Osteoblast (primary cell): ENCODE results near the gene DPH1. TPM values are rescaled to one million over a fixed set of nuclear protein-coding genes. Genes with fewer than 3 reads are reported as not detected.

Source experiments
- DNase-seq: peaks from one replicate; pipeline ENCODE4 v3.0.0; 2011; ENCODE audit warnings: low spot score, mixed read lengths; ENCODE audit not compliant: insufficient read length; ENCODE audit errors: missing footprints
- H2AFZ ChIP-seq: 2 replicates; pipeline ENCODE4 v1.6.0; 2011; ENCODE audit warnings: mild to moderate bottlenecking, low read length
- H3K27ac ChIP-seq: 2 replicates; pipeline ENCODE4 v1.5.1; 2011; ENCODE audit warnings: mild to moderate bottlenecking, low read depth, low read length, moderate library complexity
- H3K27me3 ChIP-seq: 2 replicates; pipeline ENCODE4 v1.6.0; 2012; ENCODE audit warnings: mild to moderate bottlenecking, control low read depth, inconsistent platforms, low read length, moderate library complexity; ENCODE audit not compliant: insufficient read depth
- H3K36me3 ChIP-seq: 2 replicates; pipeline ENCODE4 v1.5.1; 2011; ENCODE audit warnings: mild to moderate bottlenecking, low read length, control low read depth, moderate library complexity; ENCODE audit not compliant: insufficient read depth
- H3K4me1 ChIP-seq: 2 replicates; pipeline ENCODE4 v1.5.1; 2011; ENCODE audit warnings: mild to moderate bottlenecking, low read length, control low read depth, moderate library complexity; ENCODE audit not compliant: insufficient read depth
- H3K4me2 ChIP-seq: 2 replicates; pipeline ENCODE4 v1.6.0; 2011; ENCODE audit warnings: mild to moderate bottlenecking, low read length; ENCODE audit not compliant: insufficient read depth
- H3K4me3 ChIP-seq: fragments of 200-600 bp; sonication (generic); 3 replicates; pipeline ENCODE4 v1.5.1; 2012; ENCODE audit warnings: mild to moderate bottlenecking, low read length, inconsistent platforms; ENCODE audit not compliant: insufficient read depth
- H3K79me2 ChIP-seq: 2 replicates; pipeline ENCODE4 v1.6.0; 2012; ENCODE audit warnings: mild to moderate bottlenecking, low read length, control low read depth, inconsistent platforms; ENCODE audit not compliant: insufficient read depth
- H3K9me3 ChIP-seq: 2 replicates; pipeline ENCODE4 v1.5.1; 2011; ENCODE audit warnings: low read depth, low read length, control low read depth
- H4K20me1 ChIP-seq: 2 replicates; pipeline ENCODE4 v1.6.0; 2012; ENCODE audit warnings: mild to moderate bottlenecking, low read length, control low read depth; ENCODE audit not compliant: insufficient read depth
- total RNA-seq: library from RNA; depleted of rRNA; stranded (reverse); fragments of >200 nt; gene quantifications from 2 replicates; pipeline ENCODE4 v1.2.3, GENCODE V29; 2012
- TF ChIP-seq, protein P1 (sequence below): IDR thresholded peaks from 2 replicates; pipeline ENCODE4 v1.5.1; 2011; ENCODE audit warnings: mild to moderate bottlenecking, low read depth, low read length, moderate library complexity; ENCODE audit errors: extremely low read depth

Gene DPH1
- total RNA-seq, 1 donor, result 63.7 TPM

DNA sequence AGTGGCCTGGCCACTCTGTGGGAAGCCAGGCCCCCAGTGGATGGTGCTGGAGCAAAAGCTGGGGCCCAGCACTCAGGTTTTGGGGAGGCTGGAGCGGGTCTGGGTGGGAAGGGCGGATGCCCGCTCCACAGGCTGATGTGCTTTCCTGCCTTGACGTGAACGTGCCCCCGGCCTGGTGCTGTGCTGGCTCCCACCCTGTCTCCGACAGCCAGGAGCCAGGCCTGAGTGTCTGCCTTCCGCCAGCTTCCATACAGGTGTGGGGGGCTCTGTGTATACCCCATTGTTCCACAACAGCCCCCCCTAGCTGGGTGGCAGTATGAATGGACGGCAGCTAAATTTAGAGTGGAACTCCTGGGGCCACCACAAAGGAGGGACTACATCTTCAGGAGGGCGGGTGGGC, 45.0 kb downstream of the DPH1 start:
- no peaks in the 10 kb centered on the region for H3K9me3 ChIP-seq
- no peak for DNase-seq
- H4K20me1 ChIP-seq, result no peaks in the 10 kb centered on the region
- no peak overlapping the region for H2AFZ ChIP-seq
- H3K4me1 ChIP-seq, result peaks cover 19% of the 10 kb centered on the region
- no peaks in the 10 kb centered on the region for H3K79me2 ChIP-seq
- no peaks in the 10 kb centered on the region for H3K27me3 ChIP-seq
- H3K27ac ChIP-seq, result no peak overlapping the region
- no peak overlapping the region for H3K4me3 ChIP-seq
- TF ChIP-seq, protein P1, sequence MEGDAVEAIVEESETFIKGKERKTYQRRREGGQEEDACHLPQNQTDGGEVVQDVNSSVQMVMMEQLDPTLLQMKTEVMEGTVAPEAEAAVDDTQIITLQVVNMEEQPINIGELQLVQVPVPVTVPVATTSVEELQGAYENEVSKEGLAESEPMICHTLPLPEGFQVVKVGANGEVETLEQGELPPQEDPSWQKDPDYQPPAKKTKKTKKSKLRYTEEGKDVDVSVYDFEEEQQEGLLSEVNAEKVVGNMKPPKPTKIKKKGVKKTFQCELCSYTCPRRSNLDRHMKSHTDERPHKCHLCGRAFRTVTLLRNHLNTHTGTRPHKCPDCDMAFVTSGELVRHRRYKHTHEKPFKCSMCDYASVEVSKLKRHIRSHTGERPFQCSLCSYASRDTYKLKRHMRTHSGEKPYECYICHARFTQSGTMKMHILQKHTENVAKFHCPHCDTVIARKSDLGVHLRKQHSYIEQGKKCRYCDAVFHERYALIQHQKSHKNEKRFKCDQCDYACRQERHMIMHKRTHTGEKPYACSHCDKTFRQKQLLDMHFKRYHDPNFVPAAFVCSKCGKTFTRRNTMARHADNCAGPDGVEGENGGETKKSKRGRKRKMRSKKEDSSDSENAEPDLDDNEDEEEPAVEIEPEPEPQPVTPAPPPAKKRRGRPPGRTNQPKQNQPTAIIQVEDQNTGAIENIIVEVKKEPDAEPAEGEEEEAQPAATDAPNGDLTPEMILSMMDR, result no peak
- no peak overlapping the region for H3K4me2 ChIP-seq
- H3K36me3 ChIP-seq, result peaks cover 45% of the 10 kb centered on the region

DNA sequence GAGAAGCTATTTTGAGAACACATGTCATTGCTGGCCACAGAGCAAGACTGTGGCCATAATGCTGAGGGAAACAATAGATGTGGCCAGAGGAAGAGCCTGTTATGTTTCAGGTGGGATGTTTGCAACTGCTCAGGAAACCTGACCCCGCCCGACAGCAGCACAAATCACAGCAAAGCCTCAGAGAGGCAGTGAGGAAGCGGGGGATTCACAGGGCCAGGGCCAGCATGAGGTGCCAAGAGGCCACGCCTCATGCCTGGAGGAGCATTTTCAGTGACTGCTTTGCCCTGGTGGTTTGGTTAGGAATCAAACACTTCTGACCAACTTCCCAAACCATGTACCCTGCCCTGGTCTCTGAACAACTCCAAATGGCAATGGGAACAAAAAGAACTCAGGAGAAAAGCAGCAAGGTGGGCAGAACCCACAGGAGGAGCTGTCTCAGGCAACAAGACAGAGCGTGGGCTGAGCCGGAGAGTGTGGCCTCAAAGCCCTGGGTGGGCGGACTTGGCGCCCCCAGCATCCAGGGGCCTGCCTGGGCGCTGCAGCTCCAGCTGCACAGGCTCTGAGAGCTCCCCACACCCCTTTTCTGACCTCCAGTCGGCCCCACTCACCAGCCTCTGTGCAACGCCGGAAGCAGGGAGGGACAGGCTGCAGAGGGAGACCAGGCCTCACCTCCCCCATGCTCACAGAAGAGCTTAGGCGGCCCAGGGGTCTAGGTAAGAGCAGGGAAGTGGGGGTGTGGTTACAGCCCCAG, 45.6 kb downstream of the DPH1 start:
- Histone ChIP-seq H3K9me3 (no peaks in the 10 kb centered on the region), H3K4me3 (no peak overlapping the region), H2AFZ (no peak overlapping the region), H3K36me3 (peaks cover 49% of the 10 kb centered on the region), H3K27me3 (no peaks in the 10 kb centered on the region), H3K27ac (peak overlapping the region; percentile 23), H3K4me2 (no peak overlapping the region), H4K20me1 (no peaks in the 10 kb centered on the region), H3K4me1 (peaks cover 17% of the 10 kb centered on the region), H3K79me2 (no peaks in the 10 kb centered on the region)
- DNase-seq, result peak; percentile 81
- TF ChIP-seq, protein P1, result no peak

DNA sequence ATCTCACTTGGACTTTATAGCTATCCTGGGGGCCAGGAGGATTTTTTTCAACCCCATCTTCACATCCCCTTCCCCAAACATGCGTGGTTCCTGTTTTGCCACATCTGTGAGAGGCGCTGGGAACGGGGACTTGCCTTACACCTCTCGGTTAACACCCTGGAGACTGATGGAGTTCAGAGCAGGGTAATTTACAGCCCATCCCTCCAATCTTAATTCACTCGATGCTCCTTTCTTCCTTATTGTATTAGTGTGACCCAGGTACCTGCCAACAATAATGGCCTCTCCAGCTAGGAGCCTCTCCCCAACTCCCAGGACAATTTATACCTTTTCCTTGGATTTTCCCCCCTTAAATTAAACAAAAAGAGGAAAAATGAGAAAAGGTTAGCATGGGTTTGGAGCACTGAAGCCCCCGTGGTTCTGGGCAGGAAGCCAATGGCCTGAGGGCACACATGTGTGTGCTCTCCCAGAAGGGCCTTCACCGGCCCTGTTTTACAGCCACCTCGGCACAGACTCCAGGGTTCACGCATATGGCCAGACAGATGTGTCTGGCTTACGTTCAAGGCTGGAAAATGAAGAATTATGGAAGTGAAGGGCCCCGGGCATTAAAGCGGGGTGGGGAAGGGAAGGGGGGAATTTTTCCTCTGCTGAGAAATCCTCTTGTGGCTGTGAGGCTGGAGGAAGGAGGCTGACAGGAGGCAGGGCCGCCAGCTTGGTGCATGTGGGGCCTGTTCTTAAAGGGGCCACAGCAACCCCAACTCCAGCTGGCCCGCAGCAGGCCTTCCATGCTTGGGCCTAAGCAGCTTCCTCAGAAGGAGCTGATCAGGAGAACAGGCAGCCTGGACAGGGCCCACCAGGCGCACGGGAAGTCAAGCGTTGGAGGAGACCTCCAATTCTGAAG, 46.4 kb downstream of the DPH1 start:
- TF ChIP-seq, protein P1, result no peak
- Histone ChIP-seq H2AFZ (no peak overlapping the region), H3K4me1 (peaks cover 16% of the 10 kb centered on the region), H3K36me3 (peaks cover 51% of the 10 kb centered on the region), H3K79me2 (no peaks in the 10 kb centered on the region), H3K27me3 (no peaks in the 10 kb centered on the region), H3K27ac (peak overlapping the region; percentile 23), H3K9me3 (no peaks in the 10 kb centered on the region), H4K20me1 (no peaks in the 10 kb centered on the region), H3K4me3 (no peak overlapping the region), H3K4me2 (no peak overlapping the region)
- DNase-seq, result peak; percentile 66

DNA sequence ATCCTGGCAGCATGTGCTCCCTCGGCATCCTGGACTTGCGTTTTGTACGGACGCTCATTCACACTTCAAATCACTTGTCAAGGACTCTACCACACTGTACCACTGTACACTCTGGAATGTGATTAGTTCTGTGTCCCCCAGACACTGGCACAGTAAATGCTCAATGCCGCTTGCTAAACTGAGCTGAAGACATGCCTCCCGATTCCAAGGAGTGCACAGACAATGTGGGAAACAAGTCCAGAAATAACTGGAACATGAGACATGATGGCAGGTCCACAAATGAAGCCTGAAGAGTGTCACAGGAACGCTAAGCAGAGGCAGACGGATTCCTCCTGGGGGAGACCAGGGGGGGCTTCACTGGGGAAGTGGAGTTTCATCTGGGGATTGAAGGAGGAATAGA, 47.1 kb downstream of the DPH1 start:
- peaks cover 56% of the 10 kb centered on the region for H3K36me3 ChIP-seq
- no peak overlapping the region for H3K4me3 ChIP-seq
- H4K20me1 ChIP-seq, result no peaks in the 10 kb centered on the region
- no peaks in the 10 kb centered on the region for H3K27me3 ChIP-seq
- TF ChIP-seq, protein P1, result no peak
- H3K9me3 ChIP-seq, result no peaks in the 10 kb centered on the region
- no peak overlapping the region for H2AFZ ChIP-seq
- H3K27ac ChIP-seq, result no peak overlapping the region
- no peak overlapping the region for H3K4me2 ChIP-seq
- no peak for DNase-seq
- H3K4me1 ChIP-seq, result peaks cover 16% of the 10 kb centered on the region
- no peaks in the 10 kb centered on the region for H3K79me2 ChIP-seq
